ENCODE results near the gene CCDC192.

CCDC192 gene

GRCh38 chr5:127810707-127811490 is 107.7 kb downstream of the CCDC192 start:
- DNase-seq (ENCODE audit: low spot score): no peak

GRCh38 chr5:127812570-127812969 is 109.4 kb downstream of the CCDC192 start:
- no peak for DNase-seq (ENCODE audit: low spot score)

GRCh38 chr5:127813633-127814587 is 110.7 kb downstream of the CCDC192 start:
- DNase-seq (ENCODE audit: low spot score): no peak

GRCh38 chr5:127814588-127814973 is 111.4 kb downstream of the CCDC192 start:
- no peak for DNase-seq (ENCODE audit: low spot score)

- no peak for DNase-seq (ENCODE audit: low spot score)
Measured at GRCh38 chr5:127820910-127821553, 117.8 kb downstream of the CCDC192 start.

GRCh38 chr5:127821896-127822295 is 118.7 kb downstream of the CCDC192 start:
- no peak for DNase-seq (ENCODE audit: low spot score)

- DNase-seq (ENCODE audit: low spot score): no peak
Measured at GRCh38 chr5:127824126-127824525, 120.9 kb downstream of the CCDC192 start.

GRCh38 chr5:127826011-127826410 is 122.8 kb downstream of the CCDC192 start:
- no peak for DNase-seq (ENCODE audit: low spot score)

- DNase-seq (ENCODE audit: low spot score): no peak
Measured at GRCh38 chr5:127827451-127827850, 124.3 kb downstream of the CCDC192 start.

GRCh38 chr5:127830157-127830556 is 127.0 kb downstream of the CCDC192 start:
- DNase-seq (ENCODE audit: low spot score): no peak

GRCh38 chr5:127830829-127831598 is 127.8 kb downstream of the CCDC192 start:
- no peak for DNase-seq (ENCODE audit: low spot score)

GRCh38 chr5:127832067-127832466 is 128.9 kb downstream of the CCDC192 start:
- no peak for DNase-seq (ENCODE audit: low spot score)

- no peak for DNase-seq (ENCODE audit: low spot score)
Measured at GRCh38 chr5:127834094-127834531, 130.9 kb downstream of the CCDC192 start.

GRCh38 chr5:127834554-127834953 is 131.4 kb downstream of the CCDC192 start:
- no peak for DNase-seq (ENCODE audit: low spot score)

- no peak for DNase-seq (ENCODE audit: low spot score)
Measured at GRCh38 chr5:127838661-127839060, 135.5 kb downstream of the CCDC192 start.

GRCh38 chr5:127839072-127839471 is 135.9 kb downstream of the CCDC192 start:
- DNase-seq (ENCODE audit: low spot score): no peak

GRCh38 chr5:127839496-127840197 is 136.5 kb downstream of the CCDC192 start:
- DNase-seq (ENCODE audit: low spot score): no peak

GRCh38 chr5:127840198-127840524 is 137.0 kb downstream of the CCDC192 start:
- DNase-seq (ENCODE audit: low spot score): no peak

- no peak for DNase-seq (ENCODE audit: low spot score)
Measured at GRCh38 chr5:127840809-127841208, 137.6 kb downstream of the CCDC192 start.

- no peak for DNase-seq (ENCODE audit: low spot score)
Measured at GRCh38 chr5:127844581-127845021, 141.4 kb downstream of the CCDC192 start.

GRCh38 chr5:127846884-127847283 is 143.7 kb downstream of the CCDC192 start:
- no peak for DNase-seq (ENCODE audit: low spot score)

Measured in COLO829 (cell line).